GM12873 (cell line): ENCODE results near the gene CACNG7.

Experiments
- TF ChIP-seq, protein P1 (sequence below): IDR thresholded peaks from 2 replicates; pipeline ENCODE4 v1.5.1; 2012; ENCODE audit warnings: low read depth, mild to moderate bottlenecking, moderate library complexity, low read length, control low read depth; ENCODE audit not compliant: insufficient read depth; ENCODE audit errors: missing control alignments

CACNG7 gene

DNA sequence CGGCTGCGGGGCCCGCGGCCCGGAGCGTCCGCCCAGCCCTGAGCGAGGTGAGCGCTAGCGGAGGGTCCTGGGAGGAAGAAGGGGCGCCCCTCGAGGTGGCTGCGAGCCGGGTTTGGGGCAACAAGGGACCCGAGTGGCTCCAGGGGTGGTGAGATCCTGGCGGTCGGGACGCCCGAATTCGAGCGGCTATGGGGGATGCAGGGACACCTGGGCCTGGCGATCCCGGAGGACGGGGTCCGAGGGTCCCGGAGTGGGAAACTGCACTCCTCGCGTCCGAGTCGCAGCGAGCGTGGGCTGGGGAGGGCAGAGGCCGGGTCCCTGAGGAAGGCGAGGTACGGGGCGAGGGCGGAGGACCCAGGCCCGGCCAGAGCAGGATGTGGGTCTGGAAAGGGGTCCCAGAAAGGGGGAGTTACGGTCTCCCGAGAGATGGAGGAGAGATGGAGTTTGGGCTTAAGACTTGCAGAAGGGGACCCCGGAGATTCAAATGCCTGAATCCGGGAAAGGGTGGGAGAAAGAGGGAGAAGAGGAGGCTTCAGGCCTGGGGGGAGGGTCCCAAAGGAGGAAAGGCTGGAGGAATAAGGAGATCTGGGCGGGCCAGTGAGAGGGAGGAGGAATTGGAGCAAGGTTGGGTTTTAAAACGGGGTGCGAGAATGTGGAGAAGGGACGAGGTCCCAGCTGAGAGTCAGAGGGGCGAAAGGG, 542 bp downstream of the CACNG7 start:
- TF ChIP-seq, protein P1, sequence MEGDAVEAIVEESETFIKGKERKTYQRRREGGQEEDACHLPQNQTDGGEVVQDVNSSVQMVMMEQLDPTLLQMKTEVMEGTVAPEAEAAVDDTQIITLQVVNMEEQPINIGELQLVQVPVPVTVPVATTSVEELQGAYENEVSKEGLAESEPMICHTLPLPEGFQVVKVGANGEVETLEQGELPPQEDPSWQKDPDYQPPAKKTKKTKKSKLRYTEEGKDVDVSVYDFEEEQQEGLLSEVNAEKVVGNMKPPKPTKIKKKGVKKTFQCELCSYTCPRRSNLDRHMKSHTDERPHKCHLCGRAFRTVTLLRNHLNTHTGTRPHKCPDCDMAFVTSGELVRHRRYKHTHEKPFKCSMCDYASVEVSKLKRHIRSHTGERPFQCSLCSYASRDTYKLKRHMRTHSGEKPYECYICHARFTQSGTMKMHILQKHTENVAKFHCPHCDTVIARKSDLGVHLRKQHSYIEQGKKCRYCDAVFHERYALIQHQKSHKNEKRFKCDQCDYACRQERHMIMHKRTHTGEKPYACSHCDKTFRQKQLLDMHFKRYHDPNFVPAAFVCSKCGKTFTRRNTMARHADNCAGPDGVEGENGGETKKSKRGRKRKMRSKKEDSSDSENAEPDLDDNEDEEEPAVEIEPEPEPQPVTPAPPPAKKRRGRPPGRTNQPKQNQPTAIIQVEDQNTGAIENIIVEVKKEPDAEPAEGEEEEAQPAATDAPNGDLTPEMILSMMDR = no peak

DNA sequence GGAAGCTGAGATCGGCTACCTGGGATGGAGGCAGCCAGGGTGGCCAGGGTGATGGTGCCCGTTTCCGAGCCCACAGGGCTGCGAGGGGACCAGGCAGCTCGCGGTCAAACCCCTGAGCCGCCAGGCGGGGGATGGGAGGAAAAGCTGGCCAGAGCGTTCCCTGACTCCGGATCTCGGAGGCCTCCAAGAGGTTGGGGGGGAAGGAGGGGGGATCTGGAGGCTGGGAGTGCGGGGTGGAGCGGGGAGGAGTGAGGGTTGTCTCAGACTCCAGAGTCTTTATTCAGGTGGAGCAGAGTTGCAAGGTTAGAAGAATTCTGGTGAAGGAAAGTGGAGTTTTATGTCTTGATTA, 1.1 kb downstream of the CACNG7 start:
- TF ChIP-seq, protein P1 = no peak

DNA sequence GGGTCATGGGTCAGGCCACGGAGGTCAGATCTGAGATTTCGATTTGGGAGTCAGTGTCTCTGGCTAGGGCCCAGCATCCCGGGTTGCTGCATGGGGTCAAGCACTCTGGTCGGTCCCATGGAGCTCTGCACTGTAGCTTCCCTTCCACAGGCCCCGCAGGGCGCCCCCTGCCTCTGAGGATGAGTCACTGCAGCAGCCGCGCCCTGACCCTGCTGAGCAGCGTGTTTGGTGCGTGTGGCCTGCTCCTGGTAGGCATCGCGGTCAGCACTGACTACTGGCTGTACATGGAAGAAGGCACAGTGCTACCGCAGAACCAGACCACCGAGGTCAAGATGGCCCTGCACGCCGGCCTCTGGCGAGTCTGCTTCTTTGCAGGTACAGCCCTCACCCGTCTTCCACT, 3.6 kb downstream of the CACNG7 start:
- TF ChIP-seq, protein P1 = peak; percentile 64

DNA sequence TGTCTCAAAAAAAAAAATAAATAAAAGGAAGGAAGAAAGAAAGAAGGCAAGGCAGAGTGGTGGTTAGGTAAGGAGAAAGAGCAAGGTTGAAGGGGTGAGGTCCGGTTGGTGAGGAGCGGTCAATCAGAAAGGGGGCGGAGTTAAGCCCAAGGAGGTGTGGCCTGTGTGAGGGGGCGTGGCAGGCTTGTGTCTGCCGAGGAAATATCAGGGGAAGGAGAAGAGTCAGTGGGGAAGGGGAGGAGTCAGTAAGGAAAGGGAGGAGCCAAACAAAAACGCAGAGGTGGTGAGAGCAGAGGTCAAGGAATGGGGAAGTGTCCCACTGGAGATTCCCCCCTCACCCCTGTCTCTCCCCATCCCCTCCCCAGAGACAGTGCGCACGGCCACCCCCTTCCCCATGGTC, 5.9 kb downstream of the CACNG7 start:
- TF ChIP-seq, protein P1 = no peak

DNA sequence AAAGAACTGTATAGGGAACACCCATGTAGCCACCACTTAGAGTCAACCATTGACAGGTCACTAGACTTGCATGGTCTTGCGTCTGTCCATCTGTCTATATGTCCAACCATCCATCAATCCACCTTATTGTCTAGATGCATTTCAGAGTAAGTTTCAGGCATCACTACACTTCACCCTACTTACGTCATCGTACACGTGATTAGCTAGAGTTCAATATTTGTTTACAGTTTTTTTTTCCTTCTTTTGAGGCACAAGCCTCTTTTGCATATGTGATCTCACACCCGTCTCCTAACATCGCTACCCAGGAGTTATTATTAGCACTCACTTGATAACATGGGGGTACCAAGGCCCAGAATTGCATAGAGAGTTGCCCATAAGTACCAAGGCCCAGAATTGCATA, 6.9 kb downstream of the CACNG7 start:
- TF ChIP-seq, protein P1 = no peak

DNA sequence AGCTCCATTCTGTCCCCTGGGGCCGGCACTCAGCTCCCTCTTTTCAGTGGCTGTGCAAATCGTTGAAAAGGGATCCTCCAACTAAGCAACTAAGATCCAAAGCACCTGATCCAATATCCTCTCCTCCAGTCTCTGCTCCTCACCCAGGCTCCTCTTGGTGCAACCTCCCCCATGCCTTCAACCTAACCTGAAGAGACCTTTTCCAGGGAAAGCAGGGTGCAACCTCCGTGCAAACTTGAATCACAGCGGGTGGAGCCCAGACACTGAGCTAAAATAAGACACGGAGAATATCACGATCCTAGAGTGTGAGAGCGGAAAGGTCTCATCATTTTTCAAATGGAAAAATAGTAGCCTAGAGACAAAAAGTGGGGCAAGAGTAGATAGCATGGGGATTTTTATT, 8.3 kb downstream of the CACNG7 start:
- TF ChIP-seq, protein P1 = no peak

DNA sequence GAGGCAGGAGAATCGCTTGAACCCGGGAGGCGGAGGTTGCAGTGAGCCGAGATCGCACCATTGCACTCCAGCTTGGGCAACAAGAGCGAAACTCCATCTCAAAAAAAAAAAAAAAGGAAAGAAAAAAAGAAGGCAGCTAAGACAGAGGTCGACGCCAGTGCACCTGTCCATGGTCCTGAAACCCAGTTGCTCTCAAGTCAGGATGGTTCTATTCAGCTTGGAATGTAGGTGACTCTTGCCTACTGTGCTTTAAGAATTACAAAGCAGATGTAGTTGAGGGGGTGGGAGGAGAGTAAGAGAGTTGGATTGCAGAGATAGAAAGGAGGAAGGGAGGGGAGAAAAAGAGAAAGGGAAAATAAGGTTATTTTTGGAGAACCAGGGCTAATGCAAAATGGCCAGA, 18.7 kb downstream of the CACNG7 start:
- TF ChIP-seq, protein P1 = no peak
